Measurements from ENCODE around the gene ZNF521.

Gene ZNF521

GRCh38 chr18:25234322-25234639 is 117.7 kb downstream of the ZNF521 start:
- TF ChIP-seq FOXM1 (IDR thresholded peaks at IDR 0.05; ENCODE audit: borderline replicate concordance, low read depth) (no peak), TCF12 (IDR thresholded peaks at IDR 0.05; ENCODE audit: low read depth) (no peak), EP300 (IDR thresholded peaks at IDR 0.05; ENCODE audit: borderline replicate concordance) (no peak), NFIC (IDR thresholded peaks at IDR 0.05) (no peak), REST (IDR thresholded peaks at IDR 0.05; ENCODE audit: low read depth) (no peak), YY1 (IDR thresholded peaks at IDR 0.05; ENCODE audit: low read depth) (no peak), RAD21 (IDR thresholded peaks at IDR 0.05; ENCODE audit: low read depth) (no peak), ZBTB7A (IDR thresholded peaks at IDR 0.05; ENCODE audit: low read depth) (no peak), MAX (IDR thresholded peaks at IDR 0.05) (no peak), TAF1 (IDR thresholded peaks at IDR 0.05; ENCODE audit: low read depth) (no peak)

- TF ChIP-seq TAF1 (IDR thresholded peaks at IDR 0.05; ENCODE audit: low read depth) (no peak), TEAD4 (IDR thresholded peaks at IDR 0.05) (no peak), CEBPB (IDR thresholded peaks at IDR 0.05) (no peak), TCF12 (IDR thresholded peaks at IDR 0.05; ENCODE audit: low read depth) (no peak)
These were observed 118.2 kb downstream of the ZNF521 start for GRCh38 chr18:25233528-25234321.

- TF ChIP-seq TAF1 (IDR thresholded peaks at IDR 0.05; ENCODE audit: low read depth) (no peak), ZBTB7A (IDR thresholded peaks at IDR 0.05; ENCODE audit: low read depth) (no peak), MAX (IDR thresholded peaks at IDR 0.05) (no peak), EGR1 (IDR thresholded peaks at IDR 0.05) (no peak), YY1 (IDR thresholded peaks at IDR 0.05; ENCODE audit: low read depth) (no peak), EP300 (IDR thresholded peaks at IDR 0.05; ENCODE audit: borderline replicate concordance) (no peak), TCF12 (IDR thresholded peaks at IDR 0.05; ENCODE audit: low read depth) (no peak), TEAD4 (IDR thresholded peaks at IDR 0.05) (no peak), NFIC (IDR thresholded peaks at IDR 0.05) (no peak), REST (IDR thresholded peaks at IDR 0.05; ENCODE audit: low read depth) (no peak), RAD21 (IDR thresholded peaks at IDR 0.05; ENCODE audit: low read depth) (no peak), CREB1 (IDR thresholded peaks at IDR 0.05; ENCODE audit: low read depth) (no peak), CEBPB (IDR thresholded peaks at IDR 0.05) (no peak), USF1 (IDR thresholded peaks at IDR 0.05) (no peak), FOXM1 (IDR thresholded peaks at IDR 0.05; ENCODE audit: borderline replicate concordance, low read depth) (no peak)
These were observed 120.7 kb downstream of the ZNF521 start for GRCh38 chr18:25231327-25231691.

GRCh38 chr18:25230658-25231326 is 121.2 kb downstream of the ZNF521 start:
- TF ChIP-seq REST (IDR thresholded peaks at IDR 0.05; ENCODE audit: low read depth) (no peak), FOXM1 (IDR thresholded peaks at IDR 0.05; ENCODE audit: borderline replicate concordance, low read depth) (no peak)

GRCh38 chr18:25229920-25230319 is 122.0 kb downstream of the ZNF521 start:
- TF ChIP-seq TAF1 (IDR thresholded peaks at IDR 0.05; ENCODE audit: low read depth) (no peak), EP300 (IDR thresholded peaks at IDR 0.05; ENCODE audit: borderline replicate concordance) (no peak), REST (IDR thresholded peaks at IDR 0.05; ENCODE audit: low read depth) (no peak)
